Inflammatory macrophage treated with lipopolysaccharide for 1 hour (primary cell): Measurements from ENCODE around the gene LZTR1.
"Not testable (repeated sequence)": the region's sequence is repeated elsewhere in the genome, so short reads cannot be mapped to it uniquely, and the experiment has no call there.

Source experiments
- DNase-seq, 2 donors: peaks; one replicate each; pipeline ENCODE4 v3.0.0-alpha.2; 2020 to 2022

The LZTR1 gene

DNA sequence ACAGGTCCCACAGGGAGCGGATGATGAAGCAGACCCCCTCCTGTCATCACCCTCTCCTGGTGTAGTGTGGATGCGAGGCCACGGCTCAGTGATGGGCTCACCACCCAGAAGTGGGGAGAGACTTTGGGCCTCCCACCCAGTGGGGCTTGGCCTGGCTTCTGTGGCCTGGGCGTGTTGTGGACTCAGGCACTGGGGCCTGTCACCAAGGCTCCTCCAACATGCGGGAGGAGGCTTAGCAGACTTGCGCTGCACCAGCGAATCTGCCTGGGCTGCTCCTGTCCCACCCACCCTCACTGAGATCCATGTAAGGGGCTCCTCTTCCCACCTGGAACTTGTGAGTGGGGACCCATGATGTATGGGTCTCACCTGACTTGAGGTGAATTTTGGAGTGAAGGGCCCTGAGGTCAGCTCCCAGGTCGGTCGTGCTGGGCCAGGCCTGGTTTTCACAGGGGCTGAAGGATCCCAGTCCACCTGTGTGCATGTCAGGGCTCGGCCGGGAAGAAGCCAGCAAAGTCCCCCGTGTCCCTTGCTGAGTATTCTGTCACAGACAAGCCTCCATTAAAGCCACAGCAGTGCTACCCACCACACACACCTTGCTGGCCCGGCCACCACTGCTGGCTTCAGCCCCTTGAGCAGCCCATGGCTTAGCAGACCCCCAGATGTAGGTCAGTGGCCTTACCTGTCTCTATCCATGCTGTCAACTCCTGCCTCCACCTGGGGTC is 15.6 kb downstream of the LZTR1 start:
- no peak for DNase-seq

DNA sequence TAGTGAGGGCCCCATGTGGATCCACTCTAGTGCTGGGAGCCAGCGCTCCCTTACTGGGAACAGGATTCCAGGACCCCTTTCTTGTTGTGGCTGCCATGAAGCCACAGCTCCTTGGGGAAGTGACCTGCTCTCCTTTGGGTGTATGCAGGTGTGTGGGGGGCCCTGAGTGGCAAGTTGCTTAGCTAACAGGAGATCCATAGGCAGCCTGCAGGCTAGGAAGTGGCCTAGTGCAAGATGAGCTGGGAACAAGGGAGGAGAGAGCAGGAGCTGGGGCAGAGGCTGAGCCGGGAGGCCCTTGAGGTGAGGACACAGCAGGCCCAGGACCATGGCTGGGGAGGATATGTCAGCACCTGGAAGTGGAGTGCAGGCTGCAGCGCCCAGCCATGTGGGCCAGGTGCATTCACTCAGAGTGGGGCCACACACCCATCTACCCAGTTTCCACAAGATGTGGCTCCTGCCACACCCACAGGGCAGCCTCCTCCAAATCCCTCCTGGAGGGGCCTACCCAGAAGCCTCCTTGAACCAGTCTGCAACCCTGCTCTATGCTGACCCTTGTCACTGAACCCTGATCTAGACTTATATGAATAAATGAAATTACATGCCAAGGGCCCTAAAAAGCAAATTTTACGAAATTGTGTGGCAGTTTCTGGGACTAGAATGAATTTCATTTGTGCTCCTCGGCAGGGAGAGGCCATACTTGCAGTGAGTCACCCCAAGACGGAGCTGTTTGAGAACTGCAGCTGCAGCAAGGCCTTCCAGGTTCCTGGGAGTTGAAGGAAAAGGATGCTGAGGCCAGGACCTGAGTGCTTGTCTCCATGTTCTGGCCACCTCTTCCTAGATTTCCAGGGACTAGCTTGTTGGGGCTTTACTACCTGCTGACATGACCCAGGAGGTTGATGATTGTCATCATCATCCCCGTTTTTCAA is 16.6 kb downstream of the LZTR1 start:
- DNase-seq: no peak

DNA sequence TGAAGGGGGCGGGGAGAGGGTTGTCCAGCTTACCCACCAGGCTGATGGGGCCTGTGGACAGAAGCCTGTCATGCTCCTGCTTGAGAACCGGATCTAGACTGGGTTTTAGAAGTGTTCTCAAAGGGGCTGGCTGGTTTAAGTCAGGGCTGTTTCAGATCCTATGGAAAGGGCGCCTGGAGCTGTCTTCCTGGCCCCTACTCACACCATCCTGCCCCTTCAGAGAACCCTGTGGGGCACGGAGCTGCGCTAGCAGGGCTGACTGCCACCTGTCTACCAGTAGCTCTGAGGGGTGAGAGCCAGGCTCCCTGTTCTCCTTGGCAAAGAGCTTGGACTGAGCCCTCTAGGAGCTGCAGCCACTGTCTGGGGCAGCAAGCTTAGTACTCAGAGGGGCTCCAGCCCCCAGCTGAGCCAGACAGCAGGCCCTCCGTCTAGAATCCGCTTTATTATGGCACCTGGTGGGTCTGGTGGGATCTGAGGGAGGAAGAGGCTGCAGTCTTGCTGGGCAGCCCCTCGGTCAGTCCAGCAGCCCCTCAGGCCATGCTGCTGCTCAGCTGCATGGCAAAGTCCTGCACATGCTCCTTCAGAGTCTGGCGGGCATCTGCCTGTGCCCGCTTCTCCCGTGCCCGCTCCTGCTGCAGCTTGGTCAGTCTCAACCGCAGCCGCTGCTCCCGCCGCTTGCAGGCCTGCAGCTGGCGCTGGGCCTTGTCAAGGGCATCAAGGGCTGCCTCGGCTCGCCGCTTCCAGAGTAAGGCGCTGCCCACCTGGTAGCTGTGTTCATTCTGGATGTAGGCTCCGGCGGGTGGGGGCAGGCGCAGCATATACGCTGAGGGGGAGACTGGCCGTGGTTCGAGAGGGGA is 17.5 kb downstream of the LZTR1 start:
- DNase-seq: no peak

DNA sequence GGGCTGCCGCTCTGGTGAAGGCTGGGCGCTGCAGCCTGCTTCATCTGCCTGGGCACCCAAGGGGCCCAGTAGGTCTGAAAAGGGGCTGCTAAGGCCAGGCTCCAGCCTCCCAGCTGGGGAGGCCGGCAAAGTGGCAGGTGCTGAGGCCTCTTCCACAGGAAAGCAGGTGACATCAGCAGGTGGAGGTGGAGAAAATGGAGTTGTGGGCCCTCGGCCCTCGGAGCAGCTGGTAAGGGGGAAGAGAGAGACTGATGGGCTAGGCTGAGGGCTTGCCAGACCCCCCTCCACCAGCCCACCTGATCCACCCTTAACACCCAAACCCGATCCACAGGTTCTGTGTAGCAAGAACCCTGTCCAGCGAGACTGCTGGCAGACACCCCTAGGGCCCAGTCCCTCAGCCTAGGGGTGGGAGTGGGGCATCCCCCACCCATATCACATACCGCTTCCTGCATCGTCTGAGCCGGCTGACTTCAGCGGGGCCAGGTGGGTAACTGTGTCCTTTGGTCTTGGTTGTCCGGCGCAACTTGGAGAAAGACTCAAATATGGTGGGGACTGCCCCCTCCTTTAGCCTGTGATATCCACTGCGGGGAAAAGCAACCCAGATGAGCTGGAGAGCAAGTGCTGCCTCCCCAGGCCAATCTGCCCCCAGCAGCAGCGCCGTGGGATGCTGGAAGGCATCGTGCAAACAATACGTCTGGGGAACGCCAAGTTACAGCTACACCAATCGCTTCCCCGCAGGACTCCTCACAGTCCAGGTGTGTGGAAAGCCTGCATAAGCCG is 18.3 kb downstream of the LZTR1 start:
- DNase-seq: no peak

DNA sequence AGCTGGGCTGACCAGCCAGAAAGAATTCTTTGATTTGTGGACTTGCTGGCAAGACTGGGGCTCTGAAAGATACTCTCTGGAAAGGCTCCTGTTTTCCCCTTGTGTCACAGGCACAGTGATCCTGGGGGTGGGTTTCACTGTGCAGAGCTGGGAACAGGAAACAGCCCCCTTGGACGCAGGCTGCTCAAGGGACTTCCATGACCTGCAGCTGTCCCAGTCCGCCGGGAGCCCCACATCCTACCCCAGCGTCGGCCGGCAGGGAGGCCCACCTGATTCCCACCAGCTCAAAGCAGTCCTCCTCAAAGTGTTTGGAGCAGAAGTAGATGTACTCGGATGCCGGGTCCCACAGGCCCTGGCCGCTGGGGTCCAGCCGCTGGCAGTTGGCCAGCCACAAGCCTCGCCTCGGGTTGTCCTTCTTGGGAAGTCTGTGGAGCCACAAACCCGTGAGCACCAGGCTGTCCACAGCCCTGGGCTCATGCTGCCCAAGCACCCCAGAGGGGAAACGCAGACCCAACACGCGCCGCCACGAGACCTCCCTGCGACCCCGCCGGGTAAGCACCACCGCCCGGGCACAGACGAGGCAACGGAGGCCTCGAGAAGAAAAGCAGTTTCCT is 19.0 kb downstream of the LZTR1 start:
- DNase-seq: no peak

DNA sequence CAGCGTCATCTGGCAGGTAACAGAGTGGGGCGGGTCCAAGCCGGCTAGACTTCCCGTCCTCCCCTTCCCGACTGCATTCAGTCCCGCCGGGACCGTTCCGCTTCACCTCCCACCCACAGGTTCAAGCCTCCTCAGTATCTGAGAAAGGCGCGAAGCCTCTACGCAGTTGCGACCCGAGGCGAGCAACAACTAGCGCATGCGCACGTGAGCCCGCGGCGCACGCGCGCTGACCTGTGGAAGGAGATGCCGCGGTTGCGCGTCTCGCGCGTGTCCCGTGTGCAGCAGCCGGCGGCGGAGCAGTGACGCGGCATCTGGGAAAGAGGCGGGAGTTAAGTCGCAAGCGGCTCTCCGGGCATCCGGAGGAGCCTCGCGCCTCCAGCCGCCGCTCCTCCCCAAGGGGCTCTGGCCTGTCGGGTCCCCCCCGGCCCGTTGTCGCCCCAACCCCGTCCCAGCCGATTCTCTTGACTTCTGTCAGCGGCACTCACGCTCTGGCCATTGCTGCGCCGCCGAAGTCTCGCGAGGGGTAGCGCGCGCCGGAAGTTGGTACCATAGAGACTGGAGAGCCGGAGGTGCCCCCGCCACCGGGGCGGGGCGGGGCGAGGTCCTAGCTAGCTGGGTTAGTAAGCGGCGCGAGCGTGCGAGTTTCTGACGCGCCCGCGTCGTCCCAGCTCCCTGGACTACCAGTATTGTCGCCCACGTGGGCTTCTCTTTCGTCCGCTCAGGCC is 19.7 kb downstream of the LZTR1 start, which contains the start of gene THAP7:
THAP7 (minus strand) TSS at position 518 of the 725 bp plus-strand sequence; CDS start at position 311, 207 bp downstream.
- peak; percentile 95 to 96 for DNase-seq

DNA sequence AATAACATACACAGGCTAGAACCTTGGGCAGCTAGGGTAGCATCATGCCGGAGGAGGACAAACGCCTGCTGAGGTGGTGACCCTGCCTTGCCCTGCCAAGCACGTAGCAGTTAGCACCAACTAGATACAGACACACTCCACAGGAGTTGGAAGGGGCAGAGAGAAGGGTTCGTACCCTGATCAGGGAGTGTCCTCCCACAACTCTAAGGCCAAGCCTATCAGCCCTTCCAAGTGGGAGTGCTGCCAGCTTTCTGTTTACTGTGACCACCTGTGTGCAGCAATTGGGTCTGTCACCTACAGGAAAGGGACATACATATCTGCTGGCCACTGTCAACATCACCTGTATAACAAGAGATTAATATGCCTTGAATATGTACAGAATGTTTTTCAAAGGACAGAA is 21.7 kb downstream of the LZTR1 start:
- no peak for DNase-seq

DNA sequence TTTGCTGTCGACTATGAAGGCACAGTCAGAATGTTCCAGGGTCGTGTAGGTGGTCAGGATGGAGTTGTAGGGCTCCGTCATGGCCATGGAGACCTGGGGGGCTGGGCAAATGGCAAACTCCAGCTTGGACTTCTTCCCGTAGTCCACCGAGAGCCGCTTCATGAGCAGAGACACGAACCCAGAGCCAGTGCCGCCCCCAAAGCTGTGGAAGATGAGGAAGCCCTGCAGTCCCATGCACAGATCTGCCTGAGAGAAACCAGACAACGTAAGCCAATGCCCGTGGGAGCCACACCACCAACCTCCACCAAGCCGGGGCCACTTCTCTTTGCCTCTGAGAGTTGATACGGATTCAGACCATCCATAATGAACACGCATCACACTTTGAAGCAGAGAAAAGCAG is 27.1 kb downstream of the LZTR1 start:
- not testable (repeated sequence) for DNase-seq

DNA sequence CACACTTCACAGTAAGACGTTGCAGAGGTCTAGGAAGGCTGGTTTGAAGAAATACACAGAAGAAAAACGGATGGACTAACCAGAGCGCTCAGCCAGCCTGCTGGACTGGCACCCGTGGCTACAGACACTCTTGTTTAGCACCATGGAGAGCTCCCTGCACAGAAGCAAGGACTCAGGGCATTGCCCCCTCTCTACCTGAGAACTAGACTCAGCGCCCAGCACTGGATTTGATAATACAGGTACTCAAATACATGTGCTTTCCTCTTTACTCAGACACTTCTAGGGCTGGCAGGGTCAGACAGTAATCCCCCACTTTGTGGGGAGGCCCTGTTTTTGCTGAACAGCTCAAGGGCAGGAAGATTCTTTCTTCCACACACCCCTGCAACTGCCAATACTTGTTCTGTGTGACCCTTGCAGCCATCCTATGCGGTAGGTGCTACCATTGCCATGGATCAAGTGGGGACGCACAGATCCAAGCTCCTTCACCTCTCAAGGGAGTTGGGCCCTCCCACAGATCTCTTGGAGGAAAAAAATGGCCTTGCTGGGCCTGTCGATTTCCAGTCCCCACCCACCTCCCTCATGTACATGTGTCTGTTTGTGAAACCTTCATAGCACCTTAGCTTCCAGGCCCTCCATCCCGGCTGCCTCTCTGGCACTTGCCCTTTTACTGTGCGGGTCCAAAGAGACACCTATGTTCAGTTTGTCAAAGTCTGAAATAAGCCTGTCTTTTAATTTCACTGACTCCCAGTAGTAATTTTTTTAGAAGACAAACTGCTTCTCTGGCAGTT is 27.7 kb downstream of the LZTR1 start:
- DNase-seq: peak in 1 of 2 donors; percentile 1

DNA sequence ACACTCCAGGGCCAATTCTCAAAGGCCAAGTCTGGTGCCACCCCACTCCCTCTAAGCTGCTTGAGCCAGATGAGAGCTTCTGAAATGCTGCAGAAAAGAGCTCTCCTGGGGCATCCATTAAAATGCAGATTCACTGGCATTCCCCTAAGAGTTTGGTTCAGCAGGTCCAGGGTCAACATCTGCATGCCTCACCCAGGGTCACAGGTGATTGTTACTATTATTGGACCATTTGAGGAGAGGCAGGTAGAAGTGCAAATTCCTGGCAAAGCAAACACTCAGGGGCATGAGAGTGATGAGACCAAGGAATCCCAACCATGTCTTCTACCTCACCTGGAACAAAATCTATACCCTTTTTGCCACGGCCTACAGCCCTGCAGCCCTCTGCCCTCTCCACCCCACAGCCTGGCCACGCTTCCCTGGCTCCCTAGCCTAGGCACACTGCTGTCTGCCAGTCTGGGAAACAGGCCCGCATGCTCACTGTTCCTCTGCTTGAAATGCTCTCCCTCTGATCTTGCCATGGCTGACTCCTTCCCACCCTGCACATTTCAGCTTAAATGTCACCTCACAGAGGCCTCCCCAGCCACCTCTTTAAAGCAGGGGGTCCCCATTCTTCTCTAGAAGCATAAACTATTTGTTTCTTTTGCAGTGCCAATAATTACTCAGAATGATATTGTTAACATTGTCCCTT is 28.5 kb downstream of the LZTR1 start:
- DNase-seq: no peak

DNA sequence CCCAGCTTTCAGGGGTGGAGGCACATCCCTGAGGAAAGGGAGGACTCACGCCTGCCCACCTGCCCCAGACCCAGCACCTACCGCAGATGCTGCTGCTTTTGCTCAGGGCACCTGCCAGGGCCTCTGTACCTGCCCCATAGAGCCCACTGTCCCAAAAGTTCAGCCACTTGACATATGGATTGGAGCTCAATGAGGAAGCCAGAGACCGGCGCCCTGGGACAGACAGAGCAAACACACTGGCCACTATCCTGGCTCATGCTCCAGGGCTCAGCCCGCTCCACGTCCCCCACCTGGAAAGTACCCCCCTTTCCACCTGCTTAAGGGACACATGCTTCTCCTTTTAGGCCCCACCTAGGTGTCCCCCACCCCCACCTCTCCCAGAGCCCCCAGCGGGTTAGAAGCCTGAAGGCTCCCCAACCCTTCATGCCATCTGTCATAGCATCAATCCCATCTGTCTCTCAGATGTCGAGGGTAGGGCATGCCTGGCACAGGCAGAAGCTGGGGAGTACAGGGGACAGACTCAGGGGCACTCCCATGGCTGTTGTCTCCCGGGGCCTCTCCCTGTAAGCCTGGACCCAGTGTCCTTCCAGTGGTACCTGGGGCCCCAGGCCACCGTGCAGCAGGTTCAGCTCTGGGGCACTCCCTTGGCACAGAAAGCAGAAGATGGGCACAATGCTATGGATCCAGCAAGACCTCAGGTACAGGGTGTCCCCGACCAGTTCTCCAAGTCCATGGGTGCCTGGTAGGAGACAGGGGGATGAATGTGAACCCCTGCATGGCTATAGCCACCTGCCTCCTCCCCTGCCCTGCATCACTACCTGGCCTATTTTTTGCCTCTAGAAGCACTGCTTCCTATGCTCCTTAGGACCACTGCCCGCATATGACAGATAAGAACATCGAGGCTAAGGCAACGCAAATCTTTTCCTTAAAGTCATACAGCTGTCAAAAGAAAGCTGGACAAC is 30.6 kb downstream of the LZTR1 start:
- no peak for DNase-seq

DNA sequence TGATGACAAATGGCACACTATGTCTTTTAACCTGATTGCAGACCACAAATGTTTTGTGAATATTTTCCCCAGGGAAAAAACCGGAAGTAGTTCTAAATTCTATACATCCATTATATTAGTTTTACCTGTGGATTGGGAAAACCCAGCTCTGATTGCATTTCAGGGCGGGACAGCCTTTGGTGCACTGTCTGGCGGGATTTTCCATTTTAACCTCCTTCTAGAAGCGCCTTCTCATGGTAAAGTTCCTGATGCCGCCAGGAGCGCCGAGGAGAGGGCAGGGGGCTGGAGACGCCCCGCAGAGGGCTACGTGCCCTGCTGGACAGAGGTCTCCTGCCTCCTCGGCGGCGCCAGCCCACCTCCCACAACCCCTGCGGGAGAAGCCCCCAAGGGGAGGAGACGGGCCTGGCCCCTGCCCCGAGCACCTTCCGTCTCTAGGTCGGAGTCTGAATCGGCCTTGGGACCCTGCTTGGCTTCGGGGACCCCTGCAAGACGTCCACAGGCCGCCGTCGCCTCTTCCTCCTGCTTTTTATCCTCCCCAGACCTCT is 31.6 kb downstream of the LZTR1 start:
- DNase-seq: no peak

DNA sequence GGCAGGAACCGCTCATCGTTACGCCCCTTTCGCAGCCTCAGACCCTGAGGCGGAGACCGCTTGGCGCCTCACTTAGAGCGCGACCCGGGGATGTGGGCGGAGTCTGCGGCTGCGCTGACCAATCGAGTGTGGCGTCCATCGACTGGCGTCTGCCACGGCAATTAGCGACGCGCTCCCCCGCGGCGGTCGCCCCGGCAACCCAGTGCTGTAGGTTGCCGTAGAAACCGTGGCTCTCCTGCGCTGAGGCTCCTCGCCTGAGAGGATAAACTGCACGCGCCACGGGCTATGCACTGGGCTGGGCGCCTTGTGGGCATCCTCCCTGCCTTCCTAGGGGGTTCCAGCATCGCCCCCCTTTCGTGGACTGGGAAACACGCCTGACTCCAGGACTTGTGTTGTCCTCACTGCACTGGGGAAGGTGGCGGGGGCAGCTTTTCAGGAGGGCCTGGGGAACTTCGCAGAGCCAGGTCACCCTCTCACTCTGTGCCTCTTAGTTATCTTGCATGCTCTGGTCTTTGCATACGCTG is 32.2 kb downstream of the LZTR1 start:
- peak; percentile 60 to 69 for DNase-seq

DNA sequence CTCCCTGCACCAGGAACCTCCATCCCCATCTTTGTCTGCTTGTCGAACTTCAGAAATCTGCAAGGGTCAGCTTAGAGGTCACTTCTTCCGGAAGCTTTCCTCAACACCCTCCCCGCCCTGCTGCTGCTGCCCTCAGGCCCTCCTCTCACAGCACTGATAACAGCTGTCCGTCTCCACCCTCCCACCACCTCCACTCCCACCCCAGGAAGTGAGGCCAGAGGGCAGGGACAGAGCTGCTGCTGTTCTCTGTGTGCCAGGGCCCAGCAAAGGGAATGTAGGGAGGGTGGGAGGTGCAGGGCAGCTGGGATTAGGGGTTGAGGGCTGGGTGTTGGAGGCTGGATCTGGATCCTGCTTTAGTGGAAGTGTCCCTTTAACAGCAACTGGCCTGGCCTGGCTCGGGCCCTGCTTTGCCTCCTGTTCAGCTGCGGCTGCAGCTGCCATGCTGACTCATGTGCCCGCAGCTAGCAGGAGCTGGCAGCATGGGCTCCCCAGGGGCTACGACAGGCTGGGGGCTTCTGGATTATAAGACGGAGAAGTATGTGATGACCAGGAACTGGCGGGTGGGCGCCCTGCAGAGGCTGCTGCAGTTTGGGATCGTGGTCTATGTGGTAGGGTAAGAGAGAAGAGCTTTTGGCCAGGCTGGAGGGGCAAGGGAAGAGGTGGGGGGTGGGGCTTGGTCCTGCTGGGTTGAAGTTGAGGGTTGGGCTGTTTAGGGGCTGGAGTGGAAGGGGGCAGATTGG is 32.8 kb downstream of the LZTR1 start, which contains the start of gene P2RX6:
P2RX6 (plus strand) TSS at position 440 of the 740 bp plus-strand sequence; CDS start at position 450, 10 bp downstream.
- peak; percentile 8 to 36 for DNase-seq

DNA sequence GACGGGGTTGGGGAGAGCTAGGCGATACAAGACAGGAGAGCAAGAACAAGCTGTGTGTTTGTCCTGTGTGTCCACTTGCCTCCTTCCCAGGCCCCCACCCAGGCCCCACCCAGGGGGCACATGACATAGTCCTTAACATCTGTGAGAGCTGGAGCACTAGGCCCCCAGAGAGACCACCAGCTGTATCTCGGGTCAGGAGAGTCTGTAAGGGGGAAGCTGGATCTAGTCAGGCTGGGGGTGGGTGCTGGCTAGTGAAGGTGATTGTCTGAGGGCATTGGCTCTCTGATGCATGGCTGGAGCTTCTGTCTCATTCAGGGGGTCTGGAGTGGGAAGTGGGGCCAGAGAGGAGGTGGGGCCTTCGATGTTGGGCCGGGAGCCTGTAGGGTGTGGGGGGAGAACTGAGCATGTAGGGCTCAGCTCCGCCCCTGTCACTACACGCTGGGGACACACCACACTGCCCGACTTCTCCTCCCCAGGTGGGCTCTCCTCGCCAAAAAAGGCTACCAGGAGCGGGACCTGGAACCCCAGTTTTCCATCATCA is 33.4 kb downstream of the LZTR1 start:
- DNase-seq: no peak

DNA sequence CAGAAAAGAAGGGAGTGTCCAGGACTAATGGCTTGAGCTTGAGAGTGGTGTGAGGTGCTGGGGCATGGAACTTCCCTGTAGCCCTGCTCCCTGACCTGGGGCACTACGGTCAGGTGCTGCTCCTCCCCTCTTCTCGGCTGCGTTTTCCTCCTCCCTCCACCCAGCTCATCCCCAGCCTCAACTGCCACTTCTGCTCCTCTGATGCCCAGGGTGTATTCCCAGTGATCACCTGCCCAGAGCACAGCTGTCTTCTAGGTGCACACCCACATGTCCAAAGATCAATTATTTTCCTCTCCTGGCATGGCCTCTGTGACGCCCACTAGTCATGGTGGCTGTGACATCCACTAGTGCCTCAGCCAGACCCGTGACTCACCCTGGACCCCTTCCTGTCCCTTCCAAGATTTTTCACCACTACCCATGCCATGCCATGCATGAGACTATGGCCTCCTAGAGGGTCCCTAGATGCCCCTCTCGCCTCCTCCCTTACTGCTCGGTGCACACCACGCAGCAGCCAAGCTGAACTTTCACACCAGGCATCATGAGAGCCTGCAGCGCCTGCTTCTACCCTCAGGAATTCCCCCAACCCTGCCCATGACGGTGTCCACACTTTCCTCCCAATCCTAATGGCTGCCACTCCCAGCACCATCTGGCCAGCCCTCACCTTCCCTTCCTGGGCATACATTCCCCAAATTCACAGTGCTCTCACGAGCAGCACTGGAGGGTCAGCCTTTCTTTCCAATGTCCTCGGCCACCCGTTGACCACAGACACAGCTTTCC is 34.7 kb downstream of the LZTR1 start:
- no peak for DNase-seq
